COR-L47 (cell line): ENCODE measurements around the gene CLASP1.
"Not testable (repeated sequence)": the region's sequence is repeated elsewhere in the genome, so short reads cannot be mapped to it uniquely, and the experiment has no call there.

Source experiments
- DNase-seq: peaks from one replicate; lab custom pipeline; 2025; lab: John Stamatoyannopoulos, UW

CLASP1 gene

GRCh38 chr2:121649149-121649595, at the start of gene CLASP1:
TSS of gene CLASP1 (minus strand) at chr2:121649462. CDS start at chr2:121605895, 43,567 bp downstream.
- DNase-seq, result no peak

- no peak for DNase-seq
These were observed 49.2 kb upstream of the CLASP1 start for GRCh38 chr2:121698318-121698930.

- DNase-seq, result no peak
These were observed 47.9 kb upstream of the CLASP1 start for GRCh38 chr2:121697108-121697631.

- DNase-seq, result no peak
These were observed 47.2 kb upstream of the CLASP1 start for GRCh38 chr2:121696410-121696930.

GRCh38 chr2:121695171-121695451, 45.8 kb upstream of the CLASP1 start:
- no peak for DNase-seq

- no peak for DNase-seq
These were observed 45.3 kb upstream of the CLASP1 start for GRCh38 chr2:121694398-121695170.

- DNase-seq, result not testable (repeated sequence)
These were observed 41.3 kb upstream of the CLASP1 start for GRCh38 chr2:121690572-121690971.

- DNase-seq, result no peak
These were observed 40.8 kb upstream of the CLASP1 start for GRCh38 chr2:121690095-121690494.

GRCh38 chr2:121689356-121689755, 40.1 kb upstream of the CLASP1 start:
- DNase-seq, result peak; percentile 92

GRCh38 chr2:121688820-121689219, 39.6 kb upstream of the CLASP1 start:
- DNase-seq, result no peak

GRCh38 chr2:121686902-121687301, 37.6 kb upstream of the CLASP1 start:
- no peak for DNase-seq

- no peak for DNase-seq
These were observed 37.0 kb upstream of the CLASP1 start for GRCh38 chr2:121686218-121686617.

- no peak for DNase-seq
These were observed 33.4 kb upstream of the CLASP1 start for GRCh38 chr2:121682396-121683298.

- DNase-seq, result no peak
These were observed 28.6 kb upstream of the CLASP1 start for GRCh38 chr2:121677855-121678254.

GRCh38 chr2:121671621-121672020, 22.4 kb upstream of the CLASP1 start:
- not testable (repeated sequence) for DNase-seq

GRCh38 chr2:121670181-121670580, 20.9 kb upstream of the CLASP1 start:
- DNase-seq, result no peak

- no peak for DNase-seq
These were observed 18.4 kb upstream of the CLASP1 start for GRCh38 chr2:121667618-121668017.

- no peak for DNase-seq
These were observed 16.8 kb upstream of the CLASP1 start for GRCh38 chr2:121666042-121666441.

GRCh38 chr2:121665504-121665903, 16.2 kb upstream of the CLASP1 start:
- DNase-seq, result no peak

GRCh38 chr2:121664713-121665112, 15.5 kb upstream of the CLASP1 start:
- no peak for DNase-seq

GRCh38 chr2:121664086-121664485, 14.8 kb upstream of the CLASP1 start:
- DNase-seq, result no peak

GRCh38 chr2:121663434-121663833, 14.2 kb upstream of the CLASP1 start:
- DNase-seq, result no peak
